GM23338 (cell line): Measurements from ENCODE around the gene CIAPIN1. TPM values are rescaled to one million over a fixed set of nuclear protein-coding genes. Genes with fewer than 3 reads are reported as not detected.

Source experiments
- ATAC-seq: fragments of 200-7000 bp; cut with Tn5 transposase; 3 replicates; pipeline ENCODE4 v1.9.1; 2020
- DNase-seq: peaks from one replicate; pipeline ENCODE4 v3.0.0-alpha.2; 2015; ENCODE audit warnings: low spot score
- H2AFZ ChIP-seq: fragments of 200-600 bp; sonication (generic); 2 replicates; pipeline ENCODE4 v1.8.0; 2016; ENCODE audit warnings: antibody characterized with exemption, mild to moderate bottlenecking, moderate library complexity
- H3F3A ChIP-seq: fragments of 200-600 bp; sonication (generic); replicated peaks from 2 replicates; pipeline ENCODE4 v1.8.0; 2017; ENCODE audit warnings: antibody characterized with exemption, mixed run types, low read depth
- H3K27ac ChIP-seq: fragments of 200-600 bp; sonication (generic); 2 replicates; pipeline ENCODE4 v1.6.1; 2016; ENCODE audit warnings: low read depth
- H3K27me3 ChIP-seq: fragments of 200-600 bp; sonication (generic); 2 replicates; pipeline ENCODE4 v1.8.0; 2016; ENCODE audit warnings: mild to moderate bottlenecking, mixed run types, moderate library complexity; ENCODE audit not compliant: insufficient read depth
- H3K36me3 ChIP-seq: fragments of 200-600 bp; sonication (generic); 2 replicates; pipeline ENCODE4 v1.8.0; 2016; ENCODE audit warnings: mild to moderate bottlenecking; ENCODE audit not compliant: insufficient read depth
- H3K4me1 ChIP-seq: fragments of 200-600 bp; sonication (generic); 2 replicates; pipeline ENCODE4 v1.8.0; 2016; ENCODE audit warnings: mild to moderate bottlenecking, moderate library complexity; ENCODE audit not compliant: insufficient read depth
- H3K4me2 ChIP-seq: fragments of 200-600 bp; sonication (generic); 2 replicates; pipeline ENCODE4 v1.7.1; 2017; ENCODE audit warnings: mixed run types
- H3K4me3 ChIP-seq: fragments of 200-600 bp; sonication (generic); 2 replicates; pipeline ENCODE4 v1.6.1; 2016; ENCODE audit warnings: mixed run types
- H3K79me2 ChIP-seq: fragments of 200-600 bp; sonication (generic); replicated peaks from 2 replicates; pipeline ENCODE4 v1.8.0; 2017; ENCODE audit warnings: mild to moderate bottlenecking; ENCODE audit not compliant: insufficient read depth
- H3K9me2 ChIP-seq: fragments of 200-600 bp; sonication (generic); 2 replicates; pipeline ENCODE4 v1.8.0; 2017; ENCODE audit not compliant: insufficient read depth
- H4K20me1 ChIP-seq: fragments of 200-600 bp; sonication (generic); replicated peaks from 2 replicates; pipeline ENCODE4 v1.8.0; 2017; ENCODE audit warnings: mild to moderate bottlenecking; ENCODE audit not compliant: insufficient read depth
- H3K27ac Mint-ChIP-seq: 2 replicates; pipeline ENCODE4 v1.8.0; 2020; ENCODE audit warnings: inconsistent platforms, mild to moderate bottlenecking, moderate library complexity, mixed read lengths
- H3K27me3 Mint-ChIP-seq: 3 replicates; pipeline ENCODE4 v1.8.0; 2022; ENCODE audit warnings: low read depth, mild to moderate bottlenecking, moderate library complexity, mixed read lengths, inconsistent platforms; ENCODE audit not compliant: insufficient read depth, poor library complexity
- H3K36me3 Mint-ChIP-seq: 3 replicates; pipeline ENCODE4 v1.8.0; 2021; ENCODE audit warnings: low read depth, mild to moderate bottlenecking, inconsistent platforms, moderate library complexity, mixed read lengths
- H3K4me1 Mint-ChIP-seq: 3 replicates; pipeline ENCODE4 v1.8.0; 2020; ENCODE audit warnings: mild to moderate bottlenecking, inconsistent platforms, mixed read lengths
- H3K4me3 Mint-ChIP-seq: 3 replicates; pipeline ENCODE4 v1.8.0; 2021; ENCODE audit warnings: moderate library complexity, mild to moderate bottlenecking, inconsistent platforms, mixed read lengths
- H3K9me3 Mint-ChIP-seq: 3 replicates; pipeline ENCODE4 v1.8.0; 2020; ENCODE audit warnings: moderate library complexity, mild to moderate bottlenecking, inconsistent platforms, mixed read lengths
- CTCF ChIP-seq, 2 experiments: fragments of 200-600 bp in 1 of 2; sonication (generic) in 1 of 2; conservative IDR thresholded peaks; 2 replicates each; pipeline versions ENCODE4 v1.5.1 to v1.6.1; 2016 to 2017; ENCODE audit warnings: antibody characterized with exemption in 2 of 2, low read depth in 2 of 2, mild to moderate bottlenecking in 2 of 2, moderate library complexity in 1 of 2
- ETS1 ChIP-seq: IDR thresholded peaks from 2 replicates; pipeline ENCODE4 v1.6.1; 2016; ENCODE audit warnings: antibody characterized with exemption
- EZH2phosphoT487 ChIP-seq: fragments of 200-600 bp; sonication (generic); IDR thresholded peaks from one replicate; pipeline ENCODE4 v1.8.1; 2018; ENCODE audit warnings: antibody characterized with exemption; ENCODE audit not compliant: unreplicated experiment
- JUNB ChIP-seq: IDR thresholded peaks from one replicate; pipeline ENCODE4 v1.6.1; 2016; ENCODE audit warnings: antibody characterized with exemption; ENCODE audit not compliant: unreplicated experiment
- REST ChIP-seq: IDR thresholded peaks from one replicate; pipeline ENCODE4 v1.6.1; 2018; ENCODE audit warnings: antibody characterized with exemption; ENCODE audit not compliant: unreplicated experiment
- STAT1 ChIP-seq: IDR thresholded peaks from one replicate; pipeline ENCODE4 v1.6.1; 2016; ENCODE audit warnings: antibody characterized with exemption; ENCODE audit not compliant: unreplicated experiment
- ZNF331 ChIP-seq: fragments of 250-450 bp; sonication (Bioruptor Pico); IDR thresholded peaks from 2 replicates; pipeline ENCODE4 v1.5.0; 2020; ENCODE audit warnings: low read depth, mild to moderate bottlenecking, moderate library complexity
- polyA plus RNA-seq: library from polyadenylated mRNA; unstranded; fragments of >200 nt; fragmentation: Nextera tagmentation; extraction: Ambion mirVana; gene quantifications from 2 replicates; pipeline ENCODE4 v1.2.1, GENCODE V29; 2016
- total RNA-seq: library from RNA; depleted of rRNA; stranded (reverse); fragments of >200 nt; shearing (Covaris generic); gene quantifications from 2 replicates; pipeline ENCODE4 v1.2.3, GENCODE V29; 2014

Gene CIAPIN1
- total and polyA plus RNA-seq, 2 experiments from 2014 or later, result 36.5 to 75.4 TPM

GRCh38 chr16:57470711-57471110 is 23.5 kb upstream of the CIAPIN1 start (continued):
- TF ChIP-seq CTCF (conservative IDR thresholded peaks at IDR 0.05; ENCODE audit: low read depth in 2 of 2) (no peak), STAT1 (no peak), ETS1 (no peak), EZH2phosphoT487 (no peak), ZNF331 (CRISPR knock-in tag) (no peak), REST (no peak), JUNB (no peak)

- H4K20me1 ChIP-seq, result peaks cover 7% of the 10 kb centered on the region; the same call in 1 of the 2 replicates
- H3K9me2 ChIP-seq, result no peaks in the 10 kb centered on the region
- H3K4me1 ChIP-seq, result peaks cover 25% of the 10 kb centered on the region
- Mint-ChIP-seq H3K27me3 (peaks cover 5% of the 10 kb centered on the region), H3K9me3 (no peaks in the 10 kb centered on the region), H3K4me3 (no peak overlapping the region), H3K27ac (no peak overlapping the region), H3K4me1 (peaks cover 36% of the 10 kb centered on the region), H3K36me3 (peaks cover 66% of the 10 kb centered on the region)
- no peak overlapping the region for H3K4me3 ChIP-seq
- no peak overlapping the region for H2AFZ ChIP-seq
- 0 out of 2 replicates have a peak, but pooled peaks cover 8% of the 10 kb centered on the region for H3F3A ChIP-seq
- H3K79me2 ChIP-seq, result peaks cover 16% of the 10 kb centered on the region
- DNase-seq, result peak; percentile 19
- no peaks in the 10 kb centered on the region for H3K27me3 ChIP-seq
- no peak overlapping the region for H3K4me2 ChIP-seq
- H3K27ac ChIP-seq, result no peak overlapping the region
- TF ChIP-seq REST, result no peak
- ATAC-seq, result no peak
- peaks cover 44% of the 10 kb centered on the region for H3K36me3 ChIP-seq
These were observed 22.8 kb upstream of the CIAPIN1 start for GRCh38 chr16:57469917-57470470.
